GM21390 (cell line): ENCODE results near the gene CXCL17.
"Not testable (repeated sequence)": the region's sequence is repeated elsewhere in the genome, so short reads cannot be mapped to it uniquely, and the experiment has no call there.

Experiments used
- ATAC-seq: cut with Tn5 transposase; IDR thresholded peaks from one replicate; pipeline ENCODE4 v1.9.1; 2021; ENCODE audit not compliant: unreplicated experiment

CXCL17 gene

GRCh38 chr19:42442833-42443232, at the start of gene CXCL17:
Gene CXCL17 (minus strand): TSS chr19:42442946. CDS start chr19:42442832, 114 bp downstream.
- ATAC-seq, result no peak

GRCh38 chr19:42488783-42489521, 46.2 kb upstream of the CXCL17 start:
- no peak for ATAC-seq

GRCh38 chr19:42487798-42488178, 45.0 kb upstream of the CXCL17 start:
- no peak for ATAC-seq

- ATAC-seq, result no peak
Observed at GRCh38 chr19:42487032-42487797, 44.5 kb upstream of the CXCL17 start.

GRCh38 chr19:42485036-42485435, 42.3 kb upstream of the CXCL17 start:
- not testable (repeated sequence) for ATAC-seq

- no peak for ATAC-seq
Observed at GRCh38 chr19:42480335-42481095, 37.8 kb upstream of the CXCL17 start.

GRCh38 chr19:42479736-42480135, 37.0 kb upstream of the CXCL17 start:
- ATAC-seq, result no peak

- ATAC-seq, result no peak
Observed at GRCh38 chr19:42478765-42479311, 36.1 kb upstream of the CXCL17 start.

- no peak for ATAC-seq
Observed at GRCh38 chr19:42477933-42478332, 35.2 kb upstream of the CXCL17 start.

- no peak for ATAC-seq
Observed at GRCh38 chr19:42477117-42477516, 34.4 kb upstream of the CXCL17 start.

GRCh38 chr19:42475366-42475765, 32.6 kb upstream of the CXCL17 start:
- no peak for ATAC-seq

- ATAC-seq, result no peak
Observed at GRCh38 chr19:42474743-42475142, 32.0 kb upstream of the CXCL17 start.

- no peak for ATAC-seq
Observed at GRCh38 chr19:42473686-42474085, 30.9 kb upstream of the CXCL17 start.

GRCh38 chr19:42472402-42473147, 29.8 kb upstream of the CXCL17 start:
- ATAC-seq, result no peak

- ATAC-seq, result no peak
Observed at GRCh38 chr19:42471554-42472249, 29.0 kb upstream of the CXCL17 start.

- no peak for ATAC-seq
Observed at GRCh38 chr19:42469311-42470235, 26.8 kb upstream of the CXCL17 start.

- ATAC-seq, result no peak
Observed at GRCh38 chr19:42468273-42468796, 25.6 kb upstream of the CXCL17 start.

GRCh38 chr19:42467183-42467760, 24.5 kb upstream of the CXCL17 start:
- no peak for ATAC-seq
